ENCODE data around the gene GLRX2. TPM values are rescaled to one million over a fixed set of nuclear protein-coding genes. Genes with fewer than 3 reads are reported as not detected.
A peak's percentile ranks its signal among the peaks of the same experiment; 100 is the strongest.

The GLRX2 gene
- polyA plus RNA-seq, 1 of the 3 experiments (the other 2 are of a cell fraction): 12.8 TPM

- 53% methylated on average over 4 of the region's 4 CpGs for WGBS (ENCODE audit: low lambda C conversion rate)
- Histone ChIP-seq H4K20me1 (ENCODE audit: insufficient read depth) (no peaks in the 10 kb centered on the region; the same call in 1 of the 2 replicates), H3K27me3 (ENCODE audit: insufficient read depth) (no peaks in the 10 kb centered on the region), H3K9me2 (no peaks in the 10 kb centered on the region), H3K27ac (ENCODE audit: low read depth in 2 of 2, low read length in 1 of 2) (peak overlapping the region; percentile 94), H3K4me3 (ENCODE audit: low read depth in 2 of 2, low read length in 1 of 2) (peak overlapping the region; percentile 76 to 87), H3K9me3 (no peaks in the 10 kb centered on the region), H3K4me2 (peak overlapping the region; percentile 94), H2AFZ (ENCODE audit: low read depth) (peak overlapping the region; percentile 78; the same call in 1 of the 2 replicates), H3K4me1 (ENCODE audit: control insufficient read depth in 1 of 2, insufficient read depth in 2 of 2, low read depth in 1 of 2, low read length in 1 of 2) (peaks cover 9 to 11% of the 10 kb centered on the region in 2 experiments; a peak in 3 of 4 replicates), H3K9ac (peak overlapping the region; percentile 81; the same call in 1 of the 2 replicates), H3F3A (replicated peaks; ENCODE audit: insufficient read depth) (peaks cover 21% of the 10 kb centered on the region), H3K79me2 (ENCODE audit: insufficient read depth) (peaks cover 37% of the 10 kb centered on the region), H3K36me3 (replicated peaks in 1 of 2; ENCODE audit: control insufficient read depth in 1 of 2, insufficient read depth in 2 of 2, low read length in 1 of 2) (peaks cover 0 to 7% of the 10 kb centered on the region in 2 experiments)
- TF ChIP-seq MXI1 (IDR thresholded peaks at IDR 0.05; ENCODE audit: low read depth, low read length) (no peak), ZBTB33 (IDR thresholded peaks at IDR 0.05; ENCODE audit: borderline replicate concordance, low read depth) (no peak), RCOR1 (IDR thresholded peaks at IDR 0.05; ENCODE audit: low read length) (no peak), EZH2phosphoT487 (IDR thresholded peaks at IDR 0.05; ENCODE audit: borderline replicate concordance, low read depth) (no peak), REST (IDR thresholded peaks at IDR 0.05; ENCODE audit: low read depth, low read length) (no peak), USF2 (IDR thresholded peaks at IDR 0.05; ENCODE audit: borderline replicate concordance, low read depth, low read length) (no peak), NRF1 (IDR thresholded peaks at IDR 0.05; ENCODE audit: low read depth, low read length) (no peak), MEF2A (IDR thresholded peaks at IDR 0.05; ENCODE audit: borderline replicate concordance, low read depth) (no peak), MAX (IDR thresholded peaks at IDR 0.05; ENCODE audit: low read depth) (no peak), SIN3A (IDR thresholded peaks at IDR 0.05; ENCODE audit: borderline replicate concordance, low read depth, low read length) (no peak), JUND (IDR thresholded peaks at IDR 0.05) (no peak), USF1 (IDR thresholded peaks at IDR 0.05; ENCODE audit: borderline replicate concordance, low read depth) (no peak), GABPA (IDR thresholded peaks at IDR 0.05; ENCODE audit: low read depth) (no peak), FOXM1 (IDR thresholded peaks at IDR 0.05; ENCODE audit: low read depth) (no peak), NFIC (IDR thresholded peaks at IDR 0.05; ENCODE audit: borderline replicate concordance) (no peak), TCF12 (IDR thresholded peaks at IDR 0.05) (no peak), CTCF (IDR thresholded peaks at IDR 0.05) (no peak)
- peak; percentile 25 for DNase-seq
- ChIA-PET CTCF (interaction anchor here (1.7 kb wide), 1 partner anchor 16 kb away, joined by 5 read pairs; no protein-coding TSS in a partner anchor), POLR2A (interaction anchor here (1.0 to 2.4 kb wide), 2 partner anchors 16 to 47 kb away, joined by 4 to 14 read pairs; partner anchors contain the start of genes CDC73, RO60 and UCHL5)
These were observed 585 bp upstream of the GLRX2 start for GRCh38 chr1:193105821-193106177.
